A549 (cell line): ENCODE results near the gene MXRA7. TPM values are rescaled to one million over a fixed set of nuclear protein-coding genes. Genes with fewer than 3 reads are reported as not detected.
A peak's percentile ranks its signal among the peaks of the same experiment; 100 is the strongest.

Experiments used
- ATAC-seq, 2 experiments: fragments of 200-7000 bp in 1 of 2; fragments of >200 bp in 1 of 2; cut with Nextera tagmentation in 1 of 2; cut with Tn5 transposase in 1 of 2; 3 replicates each; pipeline versions ENCODE4 v1.8.0 to v1.9.1; 2018 to 2020; ENCODE audit warnings: mild to moderate bottlenecking in 1 of 2, moderate library complexity in 1 of 2
- CTCF ChIA-PET: fragments of 300-600 bp; sonication (Branson Sonifier 250); formaldehyde crosslinking; extraction: SDS; loops from one replicate; lab custom pipeline; 2021; ENCODE audit warnings: antibody characterized with exemption, inconsistent platforms; lab: Yijun Ruan, JAX
- POLR2A ChIA-PET: fragments of 350-600 bp; formaldehyde crosslinking; extraction: SDS; loops from one replicate; lab custom pipeline; 2021; ENCODE audit warnings: antibody characterized with exemption, inconsistent platforms; lab: Yijun Ruan, JAX
- DNase-seq, 2 experiments: peaks; one replicate each; pipeline versions ENCODE4 v3.0.0 to v3.0.0-alpha.2; 2011 to 2016; ENCODE audit warnings: low read depth in 1 of 2, low spot score in 1 of 2
- FAIRE-seq: peaks from 2 replicates; lab custom pipeline; 2011; peaks lifted over from hg19 to GRCh38; lab: Jason Lieb, UNC
- H3K27ac ChIP-seq, 2 experiments: fragments of >200 bp; sonication (Bioruptor Twin); formaldehyde crosslinking; 3 replicates each; pipeline ENCODE4 v1.5.1; 2016 to 2017
- H3K4me1 ChIP-seq: fragments of >200 bp; sonication (Bioruptor Twin); formaldehyde crosslinking; 3 replicates; pipeline ENCODE4 v1.6.1; 2016
- H3K4me2 ChIP-seq: fragments of >200 bp; sonication (Bioruptor Twin); formaldehyde crosslinking; 3 replicates; pipeline ENCODE4 v1.6.1; 2016
- H3K4me3 ChIP-seq: fragments of >200 bp; sonication (Bioruptor Twin); formaldehyde crosslinking; 3 replicates; pipeline ENCODE4 v1.5.1; 2016
- H3K9me3 ChIP-seq: fragments of >200 bp; sonication (Bioruptor Twin); formaldehyde crosslinking; 3 replicates; pipeline ENCODE4 v1.6.1; 2016
- ATOH8 ChIP-seq: fragments of 250-450 bp; sonication (Bioruptor Pico); IDR thresholded peaks from 2 replicates; pipeline ENCODE4 v1.5.0; 2020; ENCODE audit warnings: low read depth, mild to moderate bottlenecking, moderate library complexity
- CBX8 ChIP-seq: fragments of 200-600 bp; sonication (generic); IDR thresholded peaks from 2 replicates; pipeline ENCODE4 v1.6.1; 2016
- CEBPB ChIP-seq, 2 experiments: fragments of >200 bp in 1 of 2; sonication (Bioruptor Twin) in 1 of 2; formaldehyde crosslinking in 1 of 2; IDR thresholded peaks; 2 replicates each; pipeline ENCODE4 v1.6.1; 2012 to 2016
- CHD2 ChIP-seq: fragments of 150-350 bp; IDR thresholded peaks from 2 replicates; pipeline ENCODE4 v1.6.1; 2014; ENCODE audit warnings: low read length; ENCODE audit not compliant: partially characterized antibody
- CHD4 ChIP-seq: fragments of 200-600 bp; sonication (generic); IDR thresholded peaks from 2 replicates; pipeline ENCODE4 v1.6.1; 2016; ENCODE audit warnings: antibody characterized with exemption, mild to moderate bottlenecking, borderline replicate concordance
- E2F6 ChIP-seq: IDR thresholded peaks from 2 replicates; pipeline ENCODE4 v1.6.1; 2012; ENCODE audit warnings: low read depth, borderline replicate concordance
- EHMT2 ChIP-seq: fragments of 200-600 bp; sonication (generic); IDR thresholded peaks from 2 replicates; pipeline ENCODE4 v1.6.1; 2016; ENCODE audit warnings: antibody characterized with exemption, low read depth, mild to moderate bottlenecking, moderate library complexity
- ELK1 ChIP-seq: fragments of 150-350 bp; IDR thresholded peaks from 2 replicates; pipeline ENCODE4 v1.6.1; 2014; ENCODE audit warnings: low read depth, mild to moderate bottlenecking, low read length
- EP300 ChIP-seq, 2 experiments: fragments of >200 bp; sonication (Bioruptor Twin); formaldehyde crosslinking; IDR thresholded peaks; 2 replicates in 1 of 2; 3 replicates in 1 of 2; pipeline ENCODE4 v1.6.1; 2016 to 2017
- ESRRA ChIP-seq: fragments of 150-350 bp; IDR thresholded peaks from 2 replicates; pipeline ENCODE4 v1.6.1; 2014; ENCODE audit warnings: mild to moderate bottlenecking, low read length, borderline replicate concordance
- FOSB ChIP-seq: fragments of 250-450 bp; sonication (Bioruptor Pico); IDR thresholded peaks from 2 replicates; pipeline ENCODE4 v1.5.0; 2020; ENCODE audit warnings: mild to moderate bottlenecking, moderate library complexity
- FOSL2 ChIP-seq, 2 experiments: fragments of 450-650 bp in 1 of 2; fragments of >200 bp in 1 of 2; sonication (Bioruptor Twin) in 1 of 2; formaldehyde crosslinking; IDR thresholded peaks; 2 replicates each; pipeline versions ENCODE4 v1.5.0 to v1.6.1; 2016 to 2020; ENCODE audit warnings: mild to moderate bottlenecking in 1 of 2, moderate library complexity in 1 of 2
- FOXS1 ChIP-seq: fragments of 250-450 bp; sonication (Bioruptor Pico); IDR thresholded peaks from 2 replicates; pipeline ENCODE4 v1.5.0; 2020; ENCODE audit warnings: mild to moderate bottlenecking, moderate library complexity
- GATA3 ChIP-seq: IDR thresholded peaks from 2 replicates; pipeline ENCODE4 v1.6.1; 2012; ENCODE audit warnings: borderline replicate concordance
- HDAC2 ChIP-seq: fragments of 200-600 bp; sonication (generic); IDR thresholded peaks from 2 replicates; pipeline ENCODE4 v1.6.1; 2016
- HEYL ChIP-seq: fragments of 250-450 bp; sonication (Bioruptor Pico); IDR thresholded peaks from 2 replicates; pipeline ENCODE4 v1.8.0; 2021; ENCODE audit warnings: mild to moderate bottlenecking, moderate library complexity
- HOXA7 ChIP-seq: fragments of 250-450 bp; sonication (Bioruptor Pico); IDR thresholded peaks from 2 replicates; pipeline ENCODE4 v1.5.0; 2020; ENCODE audit warnings: mild to moderate bottlenecking, moderate library complexity
- HOXB13 ChIP-seq: fragments of 250-450 bp; sonication (Bioruptor Pico); IDR thresholded peaks from 2 replicates; pipeline ENCODE4 v1.5.0; 2020; ENCODE audit warnings: low read depth, mild to moderate bottlenecking, moderate library complexity
- KDM1A ChIP-seq: fragments of 200-600 bp; sonication (generic); IDR thresholded peaks from 2 replicates; pipeline ENCODE4 v1.6.1; 2016; ENCODE audit warnings: low read depth, mild to moderate bottlenecking
- KDM5A ChIP-seq: fragments of 200-600 bp; sonication (generic); IDR thresholded peaks from 2 replicates; pipeline ENCODE4 v1.6.1; 2016; ENCODE audit warnings: antibody characterized with exemption, mild to moderate bottlenecking
- MAFK ChIP-seq: fragments of 450-650 bp; IDR thresholded peaks from 2 replicates; pipeline ENCODE4 v1.6.1; 2014; ENCODE audit not compliant: partially characterized antibody
- MAX ChIP-seq: IDR thresholded peaks from 2 replicates; pipeline ENCODE4 v1.6.1; 2012
- MAZ ChIP-seq: fragments of 150-350 bp; IDR thresholded peaks from 2 replicates; pipeline ENCODE4 v1.6.1; 2014; ENCODE audit warnings: antibody characterized with exemption, low read depth, low read length, borderline replicate concordance
- MYC ChIP-seq: IDR thresholded peaks from 2 replicates; pipeline ENCODE4 v1.6.1; 2012; ENCODE audit warnings: mild to moderate bottlenecking, inconsistent platforms, low read length, improper control_type of control experiment, borderline replicate concordance
- NR3C1 ChIP-seq: fragments of >200 bp; sonication (Bioruptor Twin); formaldehyde crosslinking; IDR thresholded peaks from 3 replicates; pipeline ENCODE4 v1.6.1; 2017
- PBX3 ChIP-seq: IDR thresholded peaks from 2 replicates; pipeline ENCODE4 v1.6.1; 2012
- PHF8 ChIP-seq: fragments of 200-600 bp; sonication (generic); IDR thresholded peaks from 2 replicates; pipeline ENCODE4 v1.6.1; 2016; ENCODE audit warnings: low read depth, mild to moderate bottlenecking, antibody characterized with exemption, moderate library complexity, borderline replicate concordance
- POLR2A ChIP-seq: IDR thresholded peaks from 2 replicates; pipeline ENCODE4 v1.6.1; 2012; ENCODE audit warnings: mild to moderate bottlenecking, low read length
- RAD21 ChIP-seq, 2 experiments: fragments of >200 bp in 1 of 2; sonication (Bioruptor Twin) in 1 of 2; formaldehyde crosslinking in 1 of 2; IDR thresholded peaks in 1 of 2; conservative IDR thresholded peaks in 1 of 2; 2 replicates in 1 of 2; 3 replicates in 1 of 2; pipeline ENCODE4 v1.6.1; 2012 to 2018; ENCODE audit warnings: inconsistent platforms in 1 of 2
- RARB ChIP-seq: fragments of 250-450 bp; sonication (Bioruptor Pico); IDR thresholded peaks from 2 replicates; pipeline ENCODE4 v1.8.0; 2021; ENCODE audit warnings: mild to moderate bottlenecking, moderate library complexity
- RCOR1 ChIP-seq: fragments of 150-350 bp; IDR thresholded peaks from 2 replicates; pipeline ENCODE4 v1.6.1; 2014; ENCODE audit warnings: antibody characterized with exemption, low read length, low read depth
- RFX5 ChIP-seq: fragments of 450-650 bp; IDR thresholded peaks from 2 replicates; pipeline ENCODE4 v1.7.1; 2014; ENCODE audit warnings: antibody characterized with exemption, mild to moderate bottlenecking, moderate library complexity
- RNF2 ChIP-seq: fragments of 200-600 bp; sonication (generic); IDR thresholded peaks from 2 replicates; pipeline ENCODE4 v1.6.1; 2016; ENCODE audit warnings: low read depth, mild to moderate bottlenecking, antibody characterized with exemption, moderate library complexity, borderline replicate concordance
- SMC3 ChIP-seq: fragments of >200 bp; sonication (Bioruptor Twin); formaldehyde crosslinking; IDR thresholded peaks from 3 replicates; pipeline ENCODE4 v1.6.1; 2018; ENCODE audit warnings: inconsistent platforms
- SREBF2 ChIP-seq: fragments of 450-650 bp; IDR thresholded peaks from 2 replicates; pipeline ENCODE4 v1.6.1; 2014; ENCODE audit warnings: mild to moderate bottlenecking, moderate library complexity
- TP53 ChIP-seq: fragments of 250-450 bp; sonication (Bioruptor Pico); IDR thresholded peaks from 2 replicates; pipeline ENCODE4 v1.5.0; 2021; ENCODE audit warnings: mild to moderate bottlenecking, moderate library complexity
- USF2 ChIP-seq: fragments of 450-650 bp; IDR thresholded peaks from 2 replicates; pipeline ENCODE4 v1.6.1; 2014; ENCODE audit warnings: antibody characterized with exemption
- ZC3H11A ChIP-seq: fragments of 450-650 bp; IDR thresholded peaks from 2 replicates; pipeline ENCODE4 v1.6.1; 2014; ENCODE audit warnings: antibody characterized with exemption, mild to moderate bottlenecking
- WGBS: methylation state at CpG from one replicate; pipeline ENCODE4 v1.1.6; 2017; ENCODE audit errors: missing lambda C conversion rate; 5-methylcytosine and 5-hydroxymethylcytosine counted together
- polyA plus RNA-seq, 4 experiments: library from polyadenylated mRNA; depleted of rRNA in 3 of 4; stranded (reverse); fragments of >200 nt; fragmentation: RNase III in 1 of 4; extraction: RNeasy Plus Mini Kit Qiagen cat#74134 plus additional on column Dnase treatment in 1 of 4; gene quantifications; 2 replicates in 3 of 4; 3 replicates in 1 of 4; pipeline ENCODE4 v1.2.3, GENCODE V29; 2011 to 2017

The MXRA7 gene
- polyA plus RNA-seq, 2 of the 4 experiments (the other 2 are of a cell fraction) = 47.8 to 57.2 TPM

- FAIRE-seq = no peak
- TF ChIP-seq RAD21 (conservative IDR thresholded peaks at IDR 0.05 in 1 of 2, IDR thresholded peaks at IDR 0.05 in 1 of 2) = no peak
- 0 out of 4 replicates have a peak, but pooled peaks of 1 of the 2 experiments have one; percentile 15 for TF ChIP-seq CEBPB (IDR thresholded peaks at IDR 0.05)
- TF ChIP-seq RARB = peak; percentile 84
- TF ChIP-seq TP53 = no peak; the same call in 1 of the 2 replicates
- TF ChIP-seq HDAC2 = no peak
- TF ChIP-seq ZC3H11A = no peak; the same call in 1 of the 2 replicates
- TF ChIP-seq FOSB (CRISPR knock-in tag) = peak; percentile 94
- peak; percentile 84 for TF ChIP-seq HOXA7 (CRISPR knock-in tag)
- no peak for TF ChIP-seq HEYL
- peak; percentile 100 for TF ChIP-seq POLR2A
- TF ChIP-seq EP300 (IDR thresholded peaks at IDR 0.05) = no peak; a peak in 1 of 5 replicates
- TF ChIP-seq E2F6 = peak; percentile 77
- no peak for TF ChIP-seq RCOR1
- TF ChIP-seq MAFK = peak; percentile 99
- peak; percentile 84 for TF ChIP-seq MAX
- no peak for TF ChIP-seq KDM5A
- no peak for TF ChIP-seq HOXB13 (CRISPR knock-in tag)
- TF ChIP-seq PHF8 = peak; percentile 100
- peak; percentile 83; the same call in 1 of the 2 replicates for TF ChIP-seq PBX3
- peak; percentile 28; the same call in 1 of the 2 replicates for TF ChIP-seq GATA3
- TF ChIP-seq ESRRA = no peak
- TF ChIP-seq RNF2 = no peak
- TF ChIP-seq CHD2 = peak; percentile 25
- peak; percentile 43 for TF ChIP-seq RFX5
- no peak for TF ChIP-seq CBX8
- TF ChIP-seq ATOH8 = peak; percentile 36; the same call in 1 of the 2 replicates
- no peak for TF ChIP-seq CHD4
- TF ChIP-seq FOSL2 (IDR thresholded peaks at IDR 0.05) = no peak
- TF ChIP-seq FOSL2 (CRISPR knock-in tag; IDR thresholded peaks at IDR 0.05) = peak; percentile 47; the same call in 1 of the 2 replicates
- no peak; the same call in 1 of the 2 replicates for TF ChIP-seq MYC
- no peak for TF ChIP-seq SMC3
- TF ChIP-seq KDM1A = no peak
- TF ChIP-seq EHMT2 = no peak
- TF ChIP-seq FOXS1 (CRISPR knock-in tag) = 0 out of 2 replicates have a peak, but pooled peaks have one; percentile 19
- TF ChIP-seq USF2 = no peak
- no peak for TF ChIP-seq ELK1
- TF ChIP-seq NR3C1 = no peak
- no peak for TF ChIP-seq SREBF2
- TF ChIP-seq MAZ = peak; percentile 98
Measured at GRCh38 chr17:76737082-76737675, 26.4 kb upstream of the MXRA7 start, which contains the start of gene SRSF2. Gene SRSF2 (minus strand): TSS chr17:76737331. CDS start chr17:76737160, 171 bp downstream.

More at GRCh38 chr17:76737082-76737675, 26.4 kb upstream of the MXRA7 start, which contains the start of gene SRSF2:
- no peaks in the 10 kb centered on the region for H3K9me3 ChIP-seq
- H3K4me3 ChIP-seq = peak within 1 kb of the TSS; percentile 95
- H3K4me1 ChIP-seq = peaks cover 37% of the 10 kb centered on the region
- peak; percentile 96 to 99 for DNase-seq
- H3K4me2 ChIP-seq = peak within 1 kb of the TSS; percentile 90
- CTCF ChIA-PET = interaction anchor here (0.7 to 5.3 kb wide), 4 partner anchors 10 to 23 kb away, joined by 3 to 31 read pairs (median 8); partner anchors contain the start of gene METTL23
- 1% methylated on average over 42 of the region's 60 CpGs for WGBS
- peak; percentile 71 to 84 for ATAC-seq
- POLR2A ChIA-PET = interaction anchor here (0.6 to 2.7 kb wide), 6 partner anchors 9 to 319 kb away, joined by 3 to 10 read pairs (median 4); partner anchors contain the start of genes JMJD6 and METTL23
- peak within 1 kb of the TSS; percentile 97 to 98 for H3K27ac ChIP-seq
